Measurements from ENCODE around the gene RIGI. TPM values are rescaled to one million over a fixed set of nuclear protein-coding genes. Genes with fewer than 3 reads are reported as not detected.

Gene RIGI
- total RNA-seq (ENCODE audit: low replicate concordance), result 4.3 and 8.0 TPM in 2 replicates

GRCh38 chr9:32526041-32526706, at the start of gene RIGI:
Gene RIGI (minus strand): TSS chr9:32526196. CDS start chr9:32526166, 30 bp downstream.

DNA sequence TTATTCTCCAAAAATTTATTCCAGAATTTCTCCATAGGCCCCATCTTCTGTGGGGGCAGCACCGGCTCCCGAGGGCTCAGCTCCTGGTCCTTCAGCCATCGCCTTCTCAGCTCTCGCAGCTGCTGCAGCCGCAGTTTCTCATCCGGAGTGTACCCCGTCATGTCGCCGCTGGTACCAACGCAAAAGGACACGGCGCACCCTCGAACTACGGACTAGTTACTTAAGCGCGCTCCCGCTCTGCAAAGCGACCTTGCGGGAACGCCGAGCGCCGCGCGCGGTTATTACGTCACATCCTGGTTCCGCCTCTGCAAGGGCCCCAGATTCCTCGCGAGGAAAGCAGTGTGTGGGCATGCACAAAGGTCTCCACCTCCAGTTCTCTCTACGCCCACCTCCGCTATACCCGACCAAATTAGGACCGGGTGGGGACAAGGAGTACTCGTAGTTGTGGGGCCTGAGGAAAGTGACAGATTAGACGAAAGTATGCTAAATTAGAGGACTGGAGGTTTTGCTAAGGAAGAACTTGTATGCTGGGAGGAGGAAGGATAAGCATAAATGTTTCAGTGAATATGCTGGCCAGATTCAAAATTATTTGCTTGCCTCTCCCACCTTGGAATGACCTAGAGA, 47.0 kb upstream of the RIGI start, which contains the start of gene NDUFB6:
NDUFB6 (minus strand) TSS at position 260 of the 624 bp plus-strand sequence; CDS start at position 161, 99 bp downstream.

DNA sequence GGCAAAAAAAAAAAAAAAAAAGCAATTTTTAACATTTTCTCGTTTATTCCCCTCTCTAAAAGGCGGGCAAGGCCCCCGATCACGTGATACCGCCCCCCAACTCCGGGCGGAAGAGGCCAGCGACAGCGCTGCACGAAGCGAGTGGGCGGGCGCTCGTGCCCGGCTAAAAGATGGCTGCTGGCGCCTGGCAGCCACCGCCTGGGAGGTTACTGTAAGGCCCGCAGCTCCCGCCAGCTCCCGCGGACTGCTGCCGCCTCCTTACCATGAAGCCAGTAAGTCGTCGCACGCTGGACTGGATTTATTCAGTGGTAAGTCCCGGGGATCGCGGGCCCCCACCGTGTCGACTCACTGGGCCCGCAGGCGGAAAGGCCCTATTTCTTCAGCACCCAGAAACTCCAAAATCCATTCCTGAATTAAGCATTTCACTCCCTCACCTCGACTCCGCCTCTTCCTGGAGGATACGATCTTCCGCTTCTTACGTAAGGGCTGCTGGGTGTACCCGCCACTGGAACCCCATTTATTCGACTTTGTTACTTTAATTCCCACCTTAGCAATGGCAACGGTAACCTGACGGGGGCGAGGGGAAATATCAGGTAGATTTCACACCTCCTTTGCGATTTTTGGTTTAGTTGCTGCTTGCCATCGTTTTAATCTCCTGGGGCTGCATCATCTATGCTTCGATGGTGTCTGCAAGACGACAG, 26.3 kb upstream of the RIGI start, which contains the start of the genes SMIM27 and TOPORS:
SMIM27 (plus strand) TSS at position 156 of the 701 bp plus-strand sequence; CDS start at position 264, 108 bp downstream.
TOPORS (minus strand) TSS at position 415 of the 701 bp plus-strand sequence; CDS start at position 265, 150 bp downstream.

Other genes with a start within 250 kb of the RIGI start
- 62.5 and 78.4 TPM in 2 replicates for gene ACO1, start 141.6 kb downstream of the RIGI start, total RNA-seq (ENCODE audit: low replicate concordance)
- 3.2 and 5.5 TPM in 2 replicates for gene SMIM27, start 26.1 kb upstream of the RIGI start, total RNA-seq (ENCODE audit: low replicate concordance)
- gene TOPORS, start 26.4 kb upstream of the RIGI start, total RNA-seq (ENCODE audit: low replicate concordance), result 23.1 and 23.7 TPM in 2 replicates
- 101 and 121 TPM in 2 replicates for gene NDUFB6, start 47.0 kb upstream of the RIGI start, total RNA-seq (ENCODE audit: low replicate concordance)
- not detected in 2 replicates for gene TAF1L, start 109.5 kb upstream of the RIGI start, total RNA-seq (ENCODE audit: low replicate concordance)